ENCODE data around the gene FGB. TPM values are rescaled to one million over a fixed set of nuclear protein-coding genes. Genes with fewer than 3 reads are reported as not detected.

The FGB gene
- total and polyA plus RNA-seq, 8 donors = 0.31 to 22.8 (median 6.2) TPM; not detected in 5

DNA sequence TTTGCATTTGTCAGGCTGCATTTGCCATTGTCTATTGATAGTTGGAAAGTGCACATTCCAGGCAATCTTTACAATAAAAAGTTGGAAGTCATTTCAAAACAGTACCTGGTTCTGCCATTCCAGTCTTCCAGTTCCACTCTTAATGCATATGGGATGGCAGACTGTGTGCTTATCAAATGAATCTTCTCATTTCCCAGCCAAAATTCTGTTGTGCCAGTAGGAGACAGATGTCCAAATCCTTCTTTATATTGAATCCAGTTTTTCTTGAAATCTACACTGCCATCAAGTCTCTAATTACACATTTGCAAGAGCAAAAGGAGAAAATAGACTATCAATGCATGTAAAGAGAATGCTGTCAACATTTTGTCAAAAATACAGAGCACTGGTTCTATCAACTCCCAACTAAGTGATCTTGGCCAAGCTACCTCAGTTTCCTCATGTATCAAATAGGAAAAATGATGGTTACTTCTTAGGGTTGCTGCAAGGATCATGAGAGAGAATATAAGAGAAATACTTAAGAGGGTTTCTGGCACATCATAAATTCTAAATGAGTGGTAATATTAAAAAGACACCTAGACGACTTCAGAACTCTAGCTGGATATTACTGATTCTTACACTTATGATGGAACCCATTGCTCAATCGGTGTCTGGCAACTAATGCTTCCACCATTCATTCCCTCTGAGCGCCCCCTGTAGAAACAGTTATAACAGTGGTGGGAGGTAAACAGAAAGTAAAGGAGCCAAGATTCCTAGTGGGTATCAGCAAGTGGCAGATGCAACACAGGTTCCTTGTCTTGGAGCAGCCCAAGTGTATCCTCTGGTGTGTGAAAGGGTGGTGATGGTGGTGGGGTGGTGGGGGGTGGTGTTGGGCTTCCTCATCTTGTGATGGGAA is 45.8 kb downstream of the FGB start:
- Histone ChIP-seq H3K4me1 (no peaks in the 10 kb centered on the region), H3K36me3 (no peaks in the 10 kb centered on the region), H3K27ac (no peak overlapping the region), H3K4me3 (no peak overlapping the region), H3K27me3 (no peaks in the 10 kb centered on the region), H3K9me3 (no peaks in the 10 kb centered on the region)
- intact Hi-C loops (cut with DNase I; ENCODE audit: low total_unique reads) = no loop called here
- WGBS, 5 donors = 90 to 98% (median 91%) methylated on average over 3 of the region's 3 CpGs
- TF ChIP-seq POLR2A (IDR thresholded peaks at IDR 0.05) = no peak
- no peak for TF ChIP-seq POLR2AphosphoS5 (IDR thresholded peaks at IDR 0.05)
- TF ChIP-seq EP300 (IDR thresholded peaks at IDR 0.05) = no peak
- TF ChIP-seq, protein P1, sequence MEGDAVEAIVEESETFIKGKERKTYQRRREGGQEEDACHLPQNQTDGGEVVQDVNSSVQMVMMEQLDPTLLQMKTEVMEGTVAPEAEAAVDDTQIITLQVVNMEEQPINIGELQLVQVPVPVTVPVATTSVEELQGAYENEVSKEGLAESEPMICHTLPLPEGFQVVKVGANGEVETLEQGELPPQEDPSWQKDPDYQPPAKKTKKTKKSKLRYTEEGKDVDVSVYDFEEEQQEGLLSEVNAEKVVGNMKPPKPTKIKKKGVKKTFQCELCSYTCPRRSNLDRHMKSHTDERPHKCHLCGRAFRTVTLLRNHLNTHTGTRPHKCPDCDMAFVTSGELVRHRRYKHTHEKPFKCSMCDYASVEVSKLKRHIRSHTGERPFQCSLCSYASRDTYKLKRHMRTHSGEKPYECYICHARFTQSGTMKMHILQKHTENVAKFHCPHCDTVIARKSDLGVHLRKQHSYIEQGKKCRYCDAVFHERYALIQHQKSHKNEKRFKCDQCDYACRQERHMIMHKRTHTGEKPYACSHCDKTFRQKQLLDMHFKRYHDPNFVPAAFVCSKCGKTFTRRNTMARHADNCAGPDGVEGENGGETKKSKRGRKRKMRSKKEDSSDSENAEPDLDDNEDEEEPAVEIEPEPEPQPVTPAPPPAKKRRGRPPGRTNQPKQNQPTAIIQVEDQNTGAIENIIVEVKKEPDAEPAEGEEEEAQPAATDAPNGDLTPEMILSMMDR (IDR thresholded peaks at IDR 0.05) = no peak
- DNase-seq = no peak

DNA sequence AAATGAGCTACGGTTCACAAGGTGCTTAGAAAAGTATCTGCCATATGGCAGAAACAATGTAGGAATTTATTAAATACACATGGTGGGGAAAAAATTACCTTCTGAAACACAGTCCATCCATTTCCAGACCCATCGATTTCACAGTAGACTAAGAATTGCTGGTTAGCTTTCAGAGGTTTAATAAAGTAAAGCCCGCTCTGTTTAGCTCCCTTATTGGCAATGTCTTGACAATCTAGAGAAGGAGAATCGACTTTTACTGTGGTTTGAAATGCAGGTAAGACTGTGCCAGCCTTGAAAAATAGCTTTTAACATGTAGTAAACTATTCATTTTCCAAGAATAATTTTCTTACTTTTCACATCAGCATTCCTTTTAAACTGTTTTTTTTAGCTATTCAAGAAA is 46.7 kb downstream of the FGB start:
- no peak for DNase-seq
- H3K27ac ChIP-seq = no peak overlapping the region
- no peaks in the 10 kb centered on the region for H3K27me3 ChIP-seq
- intact Hi-C loops (cut with DNase I; ENCODE audit: low total_unique reads) = no loop called here
- H3K4me1 ChIP-seq = no peaks in the 10 kb centered on the region
- H3K4me3 ChIP-seq = no peak overlapping the region
- H3K36me3 ChIP-seq = no peaks in the 10 kb centered on the region
- TF ChIP-seq EP300 (IDR thresholded peaks at IDR 0.05) = no peak
- no peak for TF ChIP-seq POLR2AphosphoS5 (IDR thresholded peaks at IDR 0.05)
- TF ChIP-seq, protein P1 (IDR thresholded peaks at IDR 0.05) = no peak
- no peak for TF ChIP-seq POLR2A (IDR thresholded peaks at IDR 0.05)
- WGBS, 5 donors = 73 to 88% (median 87%) methylated on average over 4 of the region's 4 CpGs
- H3K9me3 ChIP-seq = no peaks in the 10 kb centered on the region

DNA sequence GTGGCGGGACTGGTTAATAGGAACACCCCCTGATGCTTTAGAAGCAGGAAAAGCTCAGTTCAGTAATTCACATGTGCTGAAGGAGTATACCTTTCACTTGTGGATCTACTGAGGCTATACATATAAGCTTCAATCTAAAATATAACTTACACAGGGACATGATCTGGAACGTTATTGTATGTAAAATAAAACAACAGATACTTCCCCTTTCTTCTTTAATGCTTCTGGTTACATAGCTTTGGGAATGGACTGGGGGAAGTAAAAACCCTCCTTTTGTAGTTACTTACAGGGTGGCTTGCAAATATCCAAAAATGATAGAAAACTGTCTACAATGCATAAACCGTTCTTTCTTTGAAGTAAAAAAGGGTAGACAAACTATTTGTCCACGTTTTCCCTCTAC is 47.8 kb downstream of the FGB start:
- no peak overlapping the region for H3K4me3 ChIP-seq
- 45 to 60% (median 50%) methylated on average over 4 of the region's 4 CpGs for WGBS, 5 donors

DNA sequence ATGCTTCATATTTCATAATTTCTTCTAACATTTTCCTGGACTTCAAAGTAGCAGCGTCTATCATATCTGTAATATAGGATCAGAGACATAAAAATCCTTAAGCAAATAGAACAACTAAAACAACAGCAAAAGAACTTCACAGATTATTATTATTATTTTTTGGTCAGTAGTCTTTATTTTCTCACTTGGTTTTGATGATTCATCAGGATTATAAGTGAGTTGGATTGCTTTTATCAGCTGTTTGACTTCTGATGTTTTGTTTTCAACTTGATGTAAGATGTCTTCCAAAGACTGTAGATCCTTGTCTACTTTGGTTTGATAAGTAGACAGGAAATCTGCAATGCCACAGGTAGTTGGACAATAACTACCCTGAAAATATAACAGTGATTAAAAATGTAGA is 49.0 kb downstream of the FGB start:
- Histone ChIP-seq H3K4me1 (peaks cover 0 to 7% (median 3%) of the 10 kb centered on the region in 4 donors), H3K4me3 (no peak overlapping the region), H3K27me3 (no peaks in the 10 kb centered on the region), H3K36me3 (no peaks in the 10 kb centered on the region), H3K9me3 (no peaks in the 10 kb centered on the region), H3K27ac (no peak overlapping the region)
- TF ChIP-seq POLR2A (IDR thresholded peaks at IDR 0.05) (no peak), POLR2AphosphoS5 (IDR thresholded peaks at IDR 0.05) (no peak), EP300 (IDR thresholded peaks at IDR 0.05) (no peak)
- TF ChIP-seq, protein P1 (IDR thresholded peaks at IDR 0.05) = no peak
- DNase-seq = no peak
- intact Hi-C loops (cut with DNase I; ENCODE audit: low total_unique reads) = no loop called here
- WGBS, 5 donors = 72 to 82% (median 79%) methylated on average over 1 of the region's 1 CpG

More for the DNA sequence above, 47.8 kb downstream of the FGB start:
- Histone ChIP-seq H3K36me3 (no peaks in the 10 kb centered on the region), H3K27ac (no peak overlapping the region), H3K27me3 (no peaks in the 10 kb centered on the region), H3K4me1 (no peaks in the 10 kb centered on the region), H3K9me3 (no peaks in the 10 kb centered on the region)
- intact Hi-C loops (cut with DNase I; ENCODE audit: low total_unique reads) = no loop called here
- TF ChIP-seq, protein P1 (IDR thresholded peaks at IDR 0.05) = no peak
- no peak for TF ChIP-seq EP300 (IDR thresholded peaks at IDR 0.05)
- no peak for DNase-seq

Data from stomach (tissue), 9 donors.